ENCODE results near the gene CNTN4.

DNA sequence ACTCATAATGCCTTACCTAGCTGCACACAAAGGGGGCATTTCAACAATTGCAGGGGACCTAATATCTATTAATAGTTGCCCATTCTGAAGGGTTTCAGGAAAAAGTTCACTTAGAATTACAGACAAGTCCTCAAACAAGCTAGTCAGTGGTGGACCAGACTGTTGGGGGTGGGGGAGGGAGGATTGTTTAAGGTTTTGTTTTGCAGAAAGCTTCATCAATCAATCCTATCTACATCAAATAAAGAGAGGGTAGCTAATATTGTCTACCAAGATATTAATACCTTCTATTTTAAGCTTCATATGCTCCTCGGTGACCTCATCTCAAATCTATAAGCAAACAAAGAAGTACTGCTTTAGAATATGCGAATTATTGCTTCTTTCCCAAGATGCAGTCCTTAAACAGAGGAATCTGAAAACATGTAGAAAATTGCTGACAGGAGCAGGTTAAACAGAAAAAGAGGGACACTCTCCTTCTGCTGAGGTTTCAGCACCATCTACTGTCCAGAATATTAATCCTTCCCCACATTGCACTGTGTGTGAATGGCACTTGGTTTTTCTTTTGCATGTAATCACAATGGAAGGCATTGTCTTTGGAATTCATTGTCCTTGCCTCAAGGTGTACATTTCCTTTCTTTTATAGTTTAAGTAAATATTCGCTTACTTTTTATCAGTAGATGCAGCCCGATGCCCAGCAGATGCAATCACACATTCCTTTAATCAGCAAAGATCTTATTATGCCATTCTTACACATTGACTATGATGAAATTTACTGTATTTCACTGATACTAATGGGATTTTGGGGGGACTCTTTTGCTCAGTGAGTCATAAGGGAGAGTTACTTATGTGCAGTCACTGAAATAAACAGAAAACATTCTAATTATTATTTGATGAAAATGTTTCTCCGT is 916.8 kb downstream of the CNTN4 start:
- TF ChIP-seq, protein P1, sequence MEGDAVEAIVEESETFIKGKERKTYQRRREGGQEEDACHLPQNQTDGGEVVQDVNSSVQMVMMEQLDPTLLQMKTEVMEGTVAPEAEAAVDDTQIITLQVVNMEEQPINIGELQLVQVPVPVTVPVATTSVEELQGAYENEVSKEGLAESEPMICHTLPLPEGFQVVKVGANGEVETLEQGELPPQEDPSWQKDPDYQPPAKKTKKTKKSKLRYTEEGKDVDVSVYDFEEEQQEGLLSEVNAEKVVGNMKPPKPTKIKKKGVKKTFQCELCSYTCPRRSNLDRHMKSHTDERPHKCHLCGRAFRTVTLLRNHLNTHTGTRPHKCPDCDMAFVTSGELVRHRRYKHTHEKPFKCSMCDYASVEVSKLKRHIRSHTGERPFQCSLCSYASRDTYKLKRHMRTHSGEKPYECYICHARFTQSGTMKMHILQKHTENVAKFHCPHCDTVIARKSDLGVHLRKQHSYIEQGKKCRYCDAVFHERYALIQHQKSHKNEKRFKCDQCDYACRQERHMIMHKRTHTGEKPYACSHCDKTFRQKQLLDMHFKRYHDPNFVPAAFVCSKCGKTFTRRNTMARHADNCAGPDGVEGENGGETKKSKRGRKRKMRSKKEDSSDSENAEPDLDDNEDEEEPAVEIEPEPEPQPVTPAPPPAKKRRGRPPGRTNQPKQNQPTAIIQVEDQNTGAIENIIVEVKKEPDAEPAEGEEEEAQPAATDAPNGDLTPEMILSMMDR (IDR thresholded peaks at IDR 0.05) = no peak
- TF ChIP-seq POLR2A (IDR thresholded peaks at IDR 0.05) = no peak

All from vagina (tissue), 2 donors.